Lung (tissue), 12 donors: ENCODE data around the gene SNCAIP. TPM values are rescaled to one million over a fixed set of nuclear protein-coding genes. Genes with fewer than 3 reads are reported as not detected.
A peak's percentile ranks its signal among the peaks of the same experiment; 100 is the strongest.

Source experiments
- ATAC-seq: fragments of 200-7000 bp; cut with Tn5 transposase; one replicate; pipeline ENCODE4 v1.9.1; 2020; ENCODE audit warnings: moderate number of reproducible peaks; ENCODE audit not compliant: insufficient read depth, low FRiP score
- DNase-seq, 3 donors: peaks; one replicate each; pipeline ENCODE4 v3.0.0-alpha.2; 2013 to 2017
- H3K27ac ChIP-seq, 2 donors: one replicate each; pipeline ENCODE4 v1.5.1; 2013; ENCODE audit warnings: mild to moderate bottlenecking in 2 of 2, moderate library complexity in 2 of 2, control low read depth in 1 of 2, inconsistent platforms in 1 of 2, low read depth in 1 of 2, low read length in 1 of 2
- H3K27me3 ChIP-seq, 3 donors: one replicate each; pipeline ENCODE4 v1.5.1; 2013; ENCODE audit warnings: low read length in 2 of 3; ENCODE audit not compliant: control insufficient read depth in 3 of 3, insufficient read depth in 3 of 3
- H3K36me3 ChIP-seq, 4 donors: one replicate each; pipeline ENCODE4 v1.5.1; 2013; ENCODE audit warnings: low read length in 4 of 4, mild to moderate bottlenecking in 1 of 4, moderate library complexity in 1 of 4; ENCODE audit not compliant: control insufficient read depth in 4 of 4, insufficient read depth in 4 of 4
- H3K4me1 ChIP-seq, 5 donors: one replicate each; pipeline ENCODE4 v1.5.1; 2013; ENCODE audit warnings: low read length in 5 of 5, mild to moderate bottlenecking in 2 of 5, moderate library complexity in 1 of 5; ENCODE audit not compliant: control insufficient read depth in 5 of 5, insufficient read depth in 5 of 5
- H3K4me3 ChIP-seq: one replicate; pipeline ENCODE4 v1.5.1; 2013; ENCODE audit warnings: mild to moderate bottlenecking, control low read depth, moderate library complexity
- H3K9ac ChIP-seq, 2 donors: one replicate each; pipeline ENCODE4 v1.5.1; 2013; ENCODE audit warnings: low read length in 2 of 2, control low read depth in 1 of 2; ENCODE audit not compliant: insufficient read depth in 1 of 2
- H3K9me3 ChIP-seq, 4 donors: one replicate each; pipeline ENCODE4 v1.5.1; 2013; ENCODE audit warnings: low read length in 3 of 4, mild to moderate bottlenecking in 1 of 4, moderate library complexity in 1 of 4; ENCODE audit not compliant: control insufficient read depth in 4 of 4, insufficient read depth in 3 of 4
- CTCF ChIP-seq: IDR thresholded peaks from 2 replicates; pipeline ENCODE4 v1.5.1; 2012; ENCODE audit warnings: mild to moderate bottlenecking; ENCODE audit errors: control extremely low read depth, extremely low read depth
- WGBS, 2 donors: extraction: QIAGEN DNeasy Blood & Tissue Kit; methylation state at CpG; one replicate each; pipeline ENCODE4 v1.1.7; 2013; 5-methylcytosine and 5-hydroxymethylcytosine counted together
- polyA plus RNA-seq, 2 donors: library from polyadenylated mRNA; stranded (reverse); fragments of 200-250 nt; gene quantifications; one replicate each; pipeline ENCODE4 v1.2.1, GENCODE V29; 2013
- total RNA-seq, 2 donors: library from RNA; depleted of rRNA in 1 of 2; stranded (reverse); fragments of >200 nt in 1 of 2; gene quantifications; one replicate each; pipeline ENCODE4 v1.2.1, GENCODE V29; 2014 to 2021
- donor health status: control.
- donor health status: control.
- donor health status: Bipolar disorder and iron deficiency.
- donor health status: healthy.
- donor health status: DM: yes; HTN: yes; CAD: no.

The SNCAIP gene
- total and polyA plus RNA-seq, 4 donors, result 1.4 to 25.7 (median 4.7) TPM

- ATAC-seq, result no peak
- H3K4me1 ChIP-seq, result peaks cover 0 to 10% (median 2%) of the 10 kb centered on the region in 5 donors
- 76 to 88% methylated on average over 5 of the region's 5 CpGs for WGBS, 2 donors
- no peaks in the 10 kb centered on the region for H3K36me3 ChIP-seq
- no peak overlapping the region for H3K9ac ChIP-seq
- no peaks in the 10 kb centered on the region for H3K9me3 ChIP-seq
- no peak overlapping the region for H3K4me3 ChIP-seq
- no peak overlapping the region for H3K27ac ChIP-seq
- TF ChIP-seq CTCF, result no peak
- DNase-seq, result no peak
- H3K27me3 ChIP-seq, result no peaks in the 10 kb centered on the region
These were observed 178.7 kb downstream of the SNCAIP start for GRCh38 chr5:122490718-122491117.

GRCh38 chr5:122492675-122493074 is 180.6 kb downstream of the SNCAIP start:
- 43 to 71% methylated on average over 3 of the region's 3 CpGs for WGBS, 2 donors
- no peak for ATAC-seq

GRCh38 chr5:122493091-122494021 is 181.3 kb downstream of the SNCAIP start:
- DNase-seq (peak; percentile 57 to 73 (median 62)), ATAC-seq (peak; percentile 54)
- Histone ChIP-seq H3K36me3 (no peaks in the 10 kb centered on the region), H3K9ac (no peak overlapping the region), H3K4me1 (peaks cover 0 to 10% (median 2%) of the 10 kb centered on the region in 5 donors), H3K9me3 (no peaks in the 10 kb centered on the region), H3K4me3 (no peak overlapping the region), H3K27me3 (no peaks in the 10 kb centered on the region), H3K27ac (no peak overlapping the region)
- WGBS, 2 donors, result 58 to 69% methylated on average over 9 of the region's 9 CpGs
- TF ChIP-seq CTCF, result no peak

More at GRCh38 chr5:122492675-122493074, 180.6 kb downstream of the SNCAIP start:
- Histone ChIP-seq H3K4me3 (no peak overlapping the region), H3K27ac (no peak overlapping the region), H3K4me1 (peaks cover 0 to 10% (median 2%) of the 10 kb centered on the region in 5 donors), H3K9ac (no peak overlapping the region), H3K27me3 (no peaks in the 10 kb centered on the region), H3K9me3 (no peaks in the 10 kb centered on the region), H3K36me3 (no peaks in the 10 kb centered on the region)
- TF ChIP-seq CTCF, result no peak
- peak in 1 of 3 donors; percentile 19 for DNase-seq
